Ectodermal cell (in vitro differentiated cells): Measurements from ENCODE around the gene MCCD1. TPM values are rescaled to one million over a fixed set of nuclear protein-coding genes. Genes with fewer than 3 reads are reported as not detected.
"Not testable (repeated sequence)": the region's sequence is repeated elsewhere in the genome, so short reads cannot be mapped to it uniquely, and the experiment has no call there.

ENCODE experiments used
- H3K27ac ChIP-seq: 2 replicates; pipeline ENCODE4 v1.7.0; 2013; ENCODE audit warnings: mild to moderate bottlenecking, low read depth, low read length; ENCODE audit not compliant: insufficient read depth, poor library complexity, severe bottlenecking
- H3K27me3 ChIP-seq: 2 replicates; pipeline ENCODE4 v1.7.0; 2013; ENCODE audit warnings: mild to moderate bottlenecking, low read length; ENCODE audit not compliant: insufficient read depth, control insufficient read depth, poor library complexity, severe bottlenecking
- H3K36me3 ChIP-seq: one replicate; pipeline ENCODE4 v1.7.0; 2013; ENCODE audit warnings: low read length; ENCODE audit not compliant: control insufficient read depth, insufficient read depth
- H3K4me1 ChIP-seq: one replicate; pipeline ENCODE4 v1.7.0; 2013; ENCODE audit warnings: low read length; ENCODE audit not compliant: control insufficient read depth, insufficient read depth
- H3K4me3 ChIP-seq: 2 replicates; pipeline ENCODE4 v1.7.0; 2013; ENCODE audit warnings: low read depth, low read length, control low read depth; ENCODE audit not compliant: insufficient read depth
- H3K9me3 ChIP-seq: 2 replicates; pipeline ENCODE4 v1.7.0; 2013; ENCODE audit warnings: mild to moderate bottlenecking, low read length, moderate library complexity; ENCODE audit not compliant: control insufficient read depth
- WGBS, 2 experiments: methylation state at CpG; one replicate each; pipeline ENCODE4 v1.1.7; 2013; ENCODE audit warnings: missing lambda C conversion rate in 2 of 2; 5-methylcytosine and 5-hydroxymethylcytosine counted together
- polyA plus RNA-seq, 4 experiments: library from polyadenylated mRNA; stranded (reverse); fragments of 50-300 nt; gene quantifications; one replicate each; pipeline ENCODE4 v1.2.3, GENCODE V29; 2013

MCCD1 gene
- polyA plus RNA-seq (2013, experiment 1 of 4) = not detected
- not detected for polyA plus RNA-seq (2013, experiment 2 of 4)
- polyA plus RNA-seq (2013, experiment 3 of 4) = not detected
- not detected for polyA plus RNA-seq (2013, experiment 4 of 4)

DNA sequence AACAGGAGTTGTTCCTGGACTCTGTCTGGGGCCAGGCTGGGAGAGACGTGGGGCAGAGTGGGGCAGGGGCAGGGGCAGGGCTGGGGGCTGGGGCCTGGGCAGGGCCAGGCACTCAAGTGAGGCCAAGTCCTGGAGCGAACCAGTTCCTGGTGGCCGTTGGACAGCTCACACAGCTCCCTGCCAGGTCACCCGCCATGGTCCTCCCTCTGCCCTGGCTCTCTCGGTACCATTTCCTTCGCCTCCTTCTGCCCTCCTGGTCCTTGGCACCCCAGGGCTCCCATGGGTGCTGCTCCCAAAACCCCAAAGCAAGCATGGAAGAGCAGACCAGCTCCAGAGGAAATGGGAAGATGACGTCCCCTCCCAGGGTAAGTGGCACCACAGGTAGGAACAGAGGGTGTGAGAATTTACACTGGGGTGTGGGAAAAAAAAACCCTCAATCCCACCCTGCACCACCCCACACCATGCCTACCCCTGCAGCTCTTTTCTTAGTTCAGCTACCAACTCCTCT, at the start of gene MCCD1:
Gene MCCD1 (plus strand): TSS at position 142 of the 508 bp plus-strand sequence. CDS start 53 bp downstream, at position 195.
- Histone ChIP-seq H3K9me3 (no peaks in the 10 kb centered on the region), H3K4me1 (no peaks in the 10 kb centered on the region), H3K4me3 (no peak within 1 kb of the TSS), H3K27me3 (no peaks in the 10 kb centered on the region), H3K36me3 (peaks cover 23% of the 10 kb centered on the region), H3K27ac (peak within 1 kb of the TSS; percentile 33)
- 90 to 92% methylated on average over 7 of the region's 7 CpGs for WGBS, 2 experiments

- H3K4me3 ChIP-seq = no peak overlapping the region
- H3K27me3 ChIP-seq = no peaks in the 10 kb centered on the region
- 88 to 89% methylated on average over 4 of the region's 5 CpGs for WGBS, 2 experiments
Observed at GRCh38 chr6:31479151-31479932, 49.4 kb upstream of the MCCD1 start.

GRCh38 chr6:31479933-31480535, 48.7 kb upstream of the MCCD1 start:
- no peaks in the 10 kb centered on the region for H3K27me3 ChIP-seq
- H3K4me3 ChIP-seq = no peak overlapping the region
- no peaks in the 10 kb centered on the region for H3K9me3 ChIP-seq
- no peaks in the 10 kb centered on the region for H3K4me1 ChIP-seq
- WGBS, 2 experiments = 84 to 98% methylated on average over 2 to 3 of the region's 3 CpGs
- H3K36me3 ChIP-seq = no peaks in the 10 kb centered on the region
- H3K27ac ChIP-seq = no peak overlapping the region

More at GRCh38 chr6:31479151-31479932, 49.4 kb upstream of the MCCD1 start:
- H3K9me3 ChIP-seq = no peaks in the 10 kb centered on the region
- H3K4me1 ChIP-seq = no peaks in the 10 kb centered on the region
- H3K36me3 ChIP-seq = no peaks in the 10 kb centered on the region
- H3K27ac ChIP-seq = no peak overlapping the region

GRCh38 chr6:31480574-31480973, 48.2 kb upstream of the MCCD1 start:
- H3K9me3 ChIP-seq = no peaks in the 10 kb centered on the region
- H3K27ac ChIP-seq = no peak overlapping the region
- WGBS, 2 experiments = 86% methylated on average over 11 of the region's 11 CpGs
- H3K27me3 ChIP-seq = no peaks in the 10 kb centered on the region
- H3K4me3 ChIP-seq = no peak overlapping the region
- no peaks in the 10 kb centered on the region for H3K4me1 ChIP-seq
- no peaks in the 10 kb centered on the region for H3K36me3 ChIP-seq

- Histone ChIP-seq H3K4me3 (no peak overlapping the region), H3K9me3 (no peaks in the 10 kb centered on the region), H3K36me3 (no peaks in the 10 kb centered on the region), H3K27ac (no peak overlapping the region), H3K4me1 (no peaks in the 10 kb centered on the region), H3K27me3 (no peaks in the 10 kb centered on the region)
- WGBS, 2 experiments = 89 to 96% methylated on average over 1 of the region's 2 CpGs
Observed at GRCh38 chr6:31483392-31483791, 45.4 kb upstream of the MCCD1 start.

- Histone ChIP-seq H3K27me3 (no peaks in the 10 kb centered on the region), H3K4me3 (no peak overlapping the region)
- 92 to 93% methylated on average over 1 of the region's 1 CpG for WGBS, 2 experiments
Observed at GRCh38 chr6:31485055-31485454, 43.7 kb upstream of the MCCD1 start.

DNA sequence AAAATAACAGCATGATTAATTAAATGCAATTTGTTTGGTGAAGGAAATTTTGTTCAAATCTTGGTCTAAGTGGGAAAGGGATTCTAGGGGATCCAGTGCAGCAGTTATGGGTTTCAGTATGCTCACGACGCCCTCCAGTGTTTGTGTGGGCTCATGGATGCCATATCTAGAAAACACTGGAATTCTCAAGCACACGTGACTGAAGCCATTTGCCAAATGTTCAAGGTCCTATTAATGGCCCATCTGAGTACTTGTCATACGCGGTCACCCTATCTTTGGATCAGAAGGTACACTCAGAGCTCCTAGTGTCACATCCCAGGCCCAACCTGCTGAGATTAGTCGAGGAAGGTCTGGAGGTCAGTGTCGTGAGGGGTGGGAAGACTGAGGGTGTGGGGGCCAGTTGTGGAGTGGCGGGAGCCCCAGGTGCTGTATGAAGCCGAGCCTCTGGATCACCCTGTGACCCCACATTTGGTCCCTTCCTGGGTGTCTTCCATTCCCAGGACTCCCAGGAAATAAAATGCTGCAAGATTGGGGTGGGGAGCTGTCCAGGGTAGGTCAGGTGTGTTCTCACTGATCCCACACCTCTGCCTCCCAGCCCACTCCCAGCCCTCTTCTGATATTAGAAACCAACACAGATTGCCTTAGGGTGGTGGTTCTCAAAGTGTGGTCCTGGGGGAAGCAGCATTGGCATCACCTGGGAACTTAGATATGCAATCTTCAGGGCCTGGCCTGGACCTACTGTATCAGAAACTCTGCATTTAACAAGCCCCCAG, 42.5 kb upstream of the MCCD1 start:
- H3K4me3 ChIP-seq, H3K27ac ChIP-seq, H3K36me3 ChIP-seq, H3K9me3 ChIP-seq, H3K27me3 ChIP-seq, H3K4me1 ChIP-seq: not testable (repeated sequence)
- no CpG with 5 or more reads among the region's 9 CpGs for WGBS, 2 experiments

More at GRCh38 chr6:31485055-31485454, 43.7 kb upstream of the MCCD1 start:
- H3K36me3 ChIP-seq = no peaks in the 10 kb centered on the region
- no peaks in the 10 kb centered on the region for H3K9me3 ChIP-seq
- H3K4me1 ChIP-seq = no peaks in the 10 kb centered on the region
- no peak overlapping the region for H3K27ac ChIP-seq

DNA sequence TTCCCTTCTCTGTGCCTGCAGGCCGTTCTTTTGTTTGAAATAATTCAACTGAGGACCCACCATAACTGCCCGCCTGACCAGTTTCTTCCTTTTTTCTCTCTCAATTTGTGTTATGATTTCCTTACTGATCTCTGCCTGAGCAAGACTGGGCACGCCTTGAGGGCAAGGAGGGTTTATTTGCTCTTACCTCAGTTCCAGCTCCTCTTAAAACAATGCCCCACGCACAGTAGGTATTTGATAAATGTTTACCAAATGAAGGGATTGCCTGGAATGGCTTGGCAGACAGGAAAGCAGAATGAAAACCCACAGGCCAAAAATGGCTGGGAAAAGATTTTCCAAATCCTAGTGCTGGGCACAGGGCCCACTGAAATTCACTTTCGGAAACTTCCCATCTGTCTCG, 41.1 kb upstream of the MCCD1 start:
- H3K9me3 ChIP-seq, H3K4me1 ChIP-seq, H3K27me3 ChIP-seq, H3K27ac ChIP-seq, H3K36me3 ChIP-seq, H3K4me3 ChIP-seq: not testable (repeated sequence)
- WGBS, 2 experiments = 87 to 90% methylated on average over 5 to 6 of the region's 6 CpGs

DNA sequence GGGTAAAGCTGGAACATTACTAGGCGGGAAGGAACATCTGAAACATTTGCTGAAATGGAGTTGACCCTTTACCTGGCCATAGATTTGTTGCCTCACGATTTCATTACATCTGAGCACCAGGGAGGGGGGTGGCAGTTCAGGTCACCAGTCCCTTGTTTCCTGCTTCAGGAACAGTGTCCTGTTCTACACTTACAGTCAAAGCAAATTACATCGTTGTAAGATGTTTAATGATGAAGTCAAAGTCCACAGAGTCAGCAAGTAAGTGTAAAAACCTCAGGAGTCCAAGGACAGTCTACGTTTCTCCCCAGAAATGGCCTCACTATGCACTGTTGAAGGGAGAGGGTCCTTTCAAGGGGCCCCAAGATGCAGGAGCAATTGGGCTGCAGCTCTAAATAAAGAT, 39.7 kb upstream of the MCCD1 start:
- Histone ChIP-seq H3K27me3 (peaks cover 8% of the 10 kb centered on the region), H3K4me1 (no peaks in the 10 kb centered on the region), H3K9me3 (no peaks in the 10 kb centered on the region), H3K27ac (no peak overlapping the region), H3K36me3 (no peaks in the 10 kb centered on the region), H3K4me3 (no peak overlapping the region)
- 90 to 92% methylated on average over 4 of the region's 4 CpGs for WGBS, 2 experiments
